NCI-H2196 (cell line): ENCODE measurements around the gene IGFBP6.
A peak's percentile ranks its signal among the peaks of the same experiment; 100 is the strongest.

ENCODE experiments used
- DNase-seq: peaks from one replicate; lab custom pipeline; 2025; ENCODE audit not compliant: unreplicated experiment; lab: John Stamatoyannopoulos, UW

The IGFBP6 gene

DNA sequence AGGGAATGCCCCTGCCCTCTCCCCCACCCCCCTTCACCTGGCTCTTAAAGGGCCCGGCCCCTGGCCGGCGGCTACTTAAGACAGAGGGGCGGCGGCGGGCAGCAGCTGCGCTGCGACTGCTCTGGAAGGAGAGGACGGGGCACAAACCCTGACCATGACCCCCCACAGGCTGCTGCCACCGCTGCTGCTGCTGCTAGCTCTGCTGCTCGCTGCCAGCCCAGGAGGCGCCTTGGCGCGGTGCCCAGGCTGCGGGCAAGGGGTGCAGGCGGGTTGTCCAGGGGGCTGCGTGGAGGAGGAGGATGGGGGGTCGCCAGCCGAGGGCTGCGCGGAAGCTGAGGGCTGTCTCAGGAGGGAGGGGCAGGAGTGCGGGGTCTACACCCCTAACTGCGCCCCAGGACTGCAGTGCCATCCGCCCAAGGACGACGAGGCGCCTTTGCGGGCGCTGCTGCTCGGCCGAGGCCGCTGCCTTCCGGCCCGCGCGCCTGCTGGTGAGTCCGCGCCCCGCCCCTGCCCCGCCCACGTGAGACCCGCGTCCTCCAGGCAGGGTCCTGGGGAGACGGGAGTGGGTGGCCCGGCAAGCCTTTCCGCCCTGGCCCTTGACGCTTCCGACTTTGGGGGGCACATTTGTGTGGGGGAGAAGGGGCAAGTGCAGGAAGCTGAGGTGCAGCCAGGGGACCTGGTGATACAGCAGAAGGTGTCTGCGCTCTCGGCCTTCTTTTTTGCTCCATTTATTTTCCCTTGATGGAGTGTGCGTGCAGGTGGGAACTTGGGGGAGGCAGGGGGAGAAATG, at the start of gene IGFBP6:
Gene IGFBP6, plus strand, starts transcription at position 104 of the 790 bp plus-strand sequence. Its CDS starts 51 bp downstream, at position 155.
- peak; percentile 53 for DNase-seq

- peak; percentile 53 for DNase-seq
Measured at GRCh38 chr12:53048033-53048779, 49.3 kb upstream of the IGFBP6 start.

- DNase-seq, result no peak
Measured at GRCh38 chr12:53048780-53049401, 48.6 kb upstream of the IGFBP6 start.

DNA sequence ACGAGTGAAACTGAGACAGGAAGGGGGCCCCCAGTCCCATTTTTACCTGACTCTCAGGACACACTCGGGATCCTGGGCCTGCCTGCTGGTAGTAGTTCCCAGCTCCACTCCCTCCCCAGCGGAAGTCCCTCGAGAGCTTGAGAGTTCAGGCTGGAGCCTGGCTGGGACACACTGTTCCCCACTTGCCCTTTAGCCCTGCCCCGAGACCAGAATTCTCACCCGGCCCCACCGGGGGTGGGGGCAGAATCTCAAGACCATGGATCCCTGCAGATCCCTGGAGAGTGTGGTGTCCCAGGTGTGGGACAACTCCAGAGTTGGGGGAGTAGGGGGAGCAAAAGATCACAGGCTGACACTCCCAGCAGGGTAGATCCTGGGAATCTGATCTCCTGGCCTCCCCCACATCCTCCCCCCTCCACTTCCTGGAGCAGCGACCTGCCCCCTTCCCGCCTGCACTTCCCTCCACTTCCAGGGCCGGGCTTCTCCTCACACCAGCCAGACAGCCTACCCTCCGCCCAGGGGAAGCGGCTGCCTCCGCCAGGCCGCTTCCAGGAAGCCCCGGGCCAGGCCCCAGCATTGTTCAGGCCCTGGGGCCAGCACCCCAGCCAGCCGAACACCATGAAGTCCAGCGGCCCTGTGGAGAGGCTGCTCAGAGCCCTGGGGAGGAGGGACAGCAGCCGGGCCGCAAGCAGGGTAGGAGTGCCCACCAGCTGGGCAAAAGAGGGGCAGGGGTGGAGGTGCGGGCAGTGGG, 47.7 kb upstream of the IGFBP6 start, which contains the start of gene TNS2:
Gene TNS2, plus strand, starts transcription at position 495 of the 748 bp plus-strand sequence. Its CDS starts 121 bp downstream, at position 616.
- no peak for DNase-seq

GRCh38 chr12:53050426-53051057, 46.9 kb upstream of the IGFBP6 start:
- DNase-seq, result no peak

- no peak for DNase-seq
Measured at GRCh38 chr12:53051058-53051880, 46.2 kb upstream of the IGFBP6 start.

GRCh38 chr12:53051881-53052412, 45.5 kb upstream of the IGFBP6 start:
- no peak for DNase-seq

DNA sequence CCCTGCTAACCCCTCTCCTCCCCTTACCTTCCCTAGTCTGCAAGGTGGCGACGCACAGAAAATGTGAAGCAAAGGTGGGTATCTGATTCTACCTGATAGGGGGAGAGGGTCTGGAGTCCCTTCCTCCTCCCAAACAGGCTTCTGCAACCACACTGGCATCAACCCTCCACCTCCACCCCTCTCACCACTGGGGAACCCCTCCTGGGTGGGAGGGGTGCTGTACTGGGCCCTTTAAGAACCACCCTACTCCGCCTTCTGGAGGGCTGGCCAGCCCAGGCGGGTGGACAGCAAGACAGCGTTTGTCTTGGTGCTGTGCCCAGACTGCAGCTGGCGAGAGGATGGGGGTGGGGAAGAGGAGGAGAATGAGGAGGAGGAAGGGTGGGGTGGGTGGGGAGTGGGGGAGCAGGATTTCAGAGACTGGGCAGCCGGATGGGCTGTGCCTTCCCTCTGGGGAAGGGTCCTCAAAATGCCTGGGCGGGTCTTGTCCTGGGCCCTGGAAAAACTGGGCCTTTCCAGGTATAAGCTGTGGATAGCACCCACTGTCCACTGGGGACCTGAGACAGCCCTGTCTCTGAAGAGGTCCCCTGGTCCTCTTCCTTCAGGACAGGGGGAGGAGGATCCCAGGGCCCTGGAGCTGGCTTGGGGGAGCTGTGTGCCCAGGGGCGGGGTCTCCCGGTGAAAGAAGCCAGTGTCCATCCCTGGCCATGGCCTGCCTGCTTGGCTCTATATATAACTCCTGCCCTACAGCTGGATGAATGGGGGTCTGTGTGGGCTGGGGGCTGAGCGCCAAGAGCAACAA, 44.8 kb upstream of the IGFBP6 start:
- peak; percentile 64 for DNase-seq

GRCh38 chr12:53053218-53054111, 44.0 kb upstream of the IGFBP6 start:
- DNase-seq, result peak; percentile 79

- peak; percentile 96 for DNase-seq
Measured at GRCh38 chr12:53054112-53054878, 43.2 kb upstream of the IGFBP6 start.

DNA sequence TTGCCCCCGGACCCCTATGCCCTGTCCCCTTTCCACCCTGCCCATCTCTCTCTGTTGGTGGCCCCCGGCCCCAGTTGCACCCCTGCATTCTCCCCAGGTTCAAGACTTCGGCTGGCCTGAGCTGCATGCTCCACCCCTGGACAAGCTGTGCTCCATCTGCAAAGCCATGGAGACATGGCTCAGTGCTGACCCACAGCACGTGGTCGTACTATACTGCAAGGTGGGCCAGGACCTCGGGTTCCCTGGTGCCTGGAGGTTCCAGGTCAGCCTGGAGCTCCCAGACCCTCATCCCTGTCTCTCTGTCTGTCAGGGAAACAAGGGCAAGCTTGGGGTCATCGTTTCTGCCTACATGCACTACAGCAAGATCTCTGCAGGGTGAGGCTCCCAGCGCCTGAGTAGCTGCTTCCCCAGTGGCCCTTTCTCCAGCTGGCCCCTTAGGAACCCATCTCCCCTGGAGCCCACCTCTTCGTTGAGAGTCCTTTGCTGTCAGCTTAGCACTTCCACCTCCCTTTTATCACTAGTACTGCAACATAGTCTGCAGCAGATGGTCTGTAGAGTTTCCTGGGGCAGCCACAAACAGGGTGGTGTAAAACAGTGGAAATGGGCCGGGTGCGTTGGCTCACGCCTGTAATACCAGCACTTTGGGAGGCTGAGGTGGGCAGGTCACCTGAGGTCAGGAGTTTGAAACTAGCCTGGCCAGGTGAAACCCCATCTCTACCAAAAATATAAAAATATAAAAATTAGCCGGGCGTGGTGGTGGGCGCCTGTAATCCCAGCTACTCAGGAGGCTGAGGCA, 41.8 kb upstream of the IGFBP6 start:
- no peak for DNase-seq

- no peak for DNase-seq
Measured at GRCh38 chr12:53056296-53056695, 41.2 kb upstream of the IGFBP6 start.

DNA sequence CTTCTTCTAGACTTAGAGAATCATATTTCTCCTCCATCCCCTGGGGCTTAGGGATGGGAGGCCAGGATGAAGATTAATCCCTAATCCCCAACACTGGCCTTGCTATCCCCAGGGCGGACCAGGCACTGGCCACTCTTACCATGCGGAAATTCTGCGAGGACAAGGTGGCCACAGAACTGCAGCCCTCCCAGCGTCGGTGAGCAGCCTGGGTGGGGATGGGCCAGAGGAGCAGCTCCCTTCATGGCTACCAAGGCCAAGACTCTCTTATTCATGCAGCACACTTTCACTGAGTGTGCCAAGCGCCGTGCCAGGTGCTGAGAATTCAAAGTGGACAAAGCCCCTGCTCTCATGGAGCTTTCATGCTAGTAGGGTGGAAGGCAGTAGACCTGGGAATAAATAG, 40.6 kb upstream of the IGFBP6 start:
- no peak for DNase-seq

- no peak for DNase-seq
Measured at GRCh38 chr12:53057816-53058500, 39.5 kb upstream of the IGFBP6 start.

- no peak for DNase-seq
Measured at GRCh38 chr12:53058674-53059433, 38.6 kb upstream of the IGFBP6 start.
